Measurements from ENCODE around the gene CD244.
"Not testable (repeated sequence)": the region's sequence is repeated elsewhere in the genome, so short reads cannot be mapped to it uniquely, and the experiment has no call there.

Gene CD244

GRCh38 chr1:160808289-160808688 lies 54.4 kb downstream of the CD244 start:
- no peak for DNase-seq

- no peak for DNase-seq
Observed at GRCh38 chr1:160807738-160808137, 54.9 kb downstream of the CD244 start.

- DNase-seq, result no peak
Observed at GRCh38 chr1:160807247-160807646, 55.4 kb downstream of the CD244 start.

- DNase-seq, result no peak
Observed at GRCh38 chr1:160806784-160807183, 55.9 kb downstream of the CD244 start.

- no peak for DNase-seq
Observed at GRCh38 chr1:160806109-160806665, 56.5 kb downstream of the CD244 start.

- no peak for DNase-seq
Observed at GRCh38 chr1:160801836-160802580, 60.7 kb downstream of the CD244 start.

- no peak for DNase-seq
Observed at GRCh38 chr1:160800645-160801408, 61.9 kb downstream of the CD244 start.

- no peak for DNase-seq
Observed at GRCh38 chr1:160800142-160800541, 62.5 kb downstream of the CD244 start.

- no peak for DNase-seq
Observed at GRCh38 chr1:160799641-160800040, 63.0 kb downstream of the CD244 start.

GRCh38 chr1:160798439-160798838 lies 64.2 kb downstream of the CD244 start:
- DNase-seq, result no peak

GRCh38 chr1:160797861-160798273 lies 64.8 kb downstream of the CD244 start:
- DNase-seq, result peak; percentile 47

GRCh38 chr1:160797271-160797709 lies 65.4 kb downstream of the CD244 start:
- DNase-seq, result no peak

- DNase-seq, result peak; percentile 68
Observed at GRCh38 chr1:160795951-160796383, 66.7 kb downstream of the CD244 start, which contains the start of gene LY9. Gene LY9, plus strand, starts transcription at chr1:160796174. Its CDS starts 14 bp downstream, at chr1:160796188.

- no peak for DNase-seq
Observed at GRCh38 chr1:160794376-160794775, 68.3 kb downstream of the CD244 start.

GRCh38 chr1:160789702-160790611 lies 72.7 kb downstream of the CD244 start:
- DNase-seq, result no peak

GRCh38 chr1:160789051-160789701 lies 73.5 kb downstream of the CD244 start:
- DNase-seq, result no peak

GRCh38 chr1:160782988-160783765 lies 79.5 kb downstream of the CD244 start:
- not testable (repeated sequence) for DNase-seq

- DNase-seq, result no peak
Observed at GRCh38 chr1:160781914-160782689, 80.6 kb downstream of the CD244 start.

GRCh38 chr1:160781186-160781766 lies 81.4 kb downstream of the CD244 start:
- DNase-seq, result no peak

GRCh38 chr1:160780398-160780755 lies 82.3 kb downstream of the CD244 start:
- DNase-seq, result no peak

Measured in activated CD4-positive, alpha-beta T cell treated with anti-CD3 and anti-CD28 coated beads for 1 hour (primary cell).